Gastroesophageal sphincter (tissue), 4 donors: ENCODE results near the gene EPHB1. TPM values are rescaled to one million over a fixed set of nuclear protein-coding genes. Genes with fewer than 3 reads are reported as not detected.

Experiments used
- ATAC-seq: fragments of 150-250 bp; one replicate; pipeline ENCODE4 v1.9.1; 2016; ENCODE audit warnings: mild to moderate bottlenecking, moderate library complexity
- H3K27ac ChIP-seq, 4 donors: fragments of 200-600 bp; sonication (generic) in 3 of 4; 1 replicate in 3 of 4; 2 replicates in 1 of 4; pipeline ENCODE4 v1.5.1; 2016 to 2019
- H3K27me3 ChIP-seq: fragments of 200-600 bp; sonication (generic); one replicate; pipeline ENCODE4 v1.5.1; 2019
- H3K36me3 ChIP-seq, 2 donors: fragments of 200-600 bp; sonication (generic); one replicate each; pipeline ENCODE4 v1.5.1; 2019; ENCODE audit warnings: control low read depth in 1 of 2
- H3K4me1 ChIP-seq, 3 donors: fragments of 200-600 bp; sonication (generic); 1 replicate in 2 of 3; 2 replicates in 1 of 3; pipeline ENCODE4 v1.5.1; 2016 to 2019; ENCODE audit warnings: control low read depth in 2 of 3
- H3K4me3 ChIP-seq, 2 donors: fragments of 200-600 bp; sonication (generic); one replicate each; pipeline ENCODE4 v1.5.1; 2019; ENCODE audit warnings: mild to moderate bottlenecking in 1 of 2, moderate library complexity in 1 of 2
- H3K9me3 ChIP-seq, 3 donors: fragments of 200-600 bp; sonication (generic); one replicate each; pipeline ENCODE4 v1.5.1; 2017 to 2019; ENCODE audit warnings: control low read depth in 2 of 3
- EP300 ChIP-seq: sonication (generic); formaldehyde crosslinking; IDR thresholded peaks from one replicate; pipeline ENCODE4 v1.6.1; 2017; ENCODE audit warnings: antibody characterized with exemption, mild to moderate bottlenecking
- POLR2A ChIP-seq, 2 donors: fragments of 450-650 bp; IDR thresholded peaks; one replicate each; pipeline ENCODE4 v1.6.1; 2017; ENCODE audit warnings: antibody characterized with exemption in 2 of 2, mild to moderate bottlenecking in 2 of 2, moderate library complexity in 1 of 2
- POLR2AphosphoS5 ChIP-seq: sonication (generic); formaldehyde crosslinking; IDR thresholded peaks from one replicate; pipeline ENCODE4 v1.6.1; 2017; ENCODE audit warnings: antibody characterized with exemption
- WGBS, 2 donors: methylation state at CpG; one replicate each; pipeline ENCODE4 v1.1.5; 2018; ENCODE audit warnings: low coverage in 1 of 2; 5-methylcytosine and 5-hydroxymethylcytosine counted together
- total RNA-seq, 4 donors: library from RNA; depleted of rRNA; stranded (reverse); fragments of >200 nt; gene quantifications; one replicate each; pipeline ENCODE4 v1.1.0, GENCODE V29; 2016
- TF ChIP-seq, protein P1 (sequence below), 4 experiments: fragments of 200-600 bp in 2 of 4; fragments of 450-650 bp in 2 of 4; sonication (generic) in 1 of 4; IDR thresholded peaks; one replicate each; pipeline ENCODE4 v1.5.1; 2017 to 2019; ENCODE audit warnings: antibody characterized with exemption in 4 of 4, mild to moderate bottlenecking in 2 of 4, moderate library complexity in 2 of 4

Gene EPHB1
- total RNA-seq, 4 donors from 2014 or later, result 0.81 to 5.7 (median 2.5) TPM; not detected in 1

DNA sequence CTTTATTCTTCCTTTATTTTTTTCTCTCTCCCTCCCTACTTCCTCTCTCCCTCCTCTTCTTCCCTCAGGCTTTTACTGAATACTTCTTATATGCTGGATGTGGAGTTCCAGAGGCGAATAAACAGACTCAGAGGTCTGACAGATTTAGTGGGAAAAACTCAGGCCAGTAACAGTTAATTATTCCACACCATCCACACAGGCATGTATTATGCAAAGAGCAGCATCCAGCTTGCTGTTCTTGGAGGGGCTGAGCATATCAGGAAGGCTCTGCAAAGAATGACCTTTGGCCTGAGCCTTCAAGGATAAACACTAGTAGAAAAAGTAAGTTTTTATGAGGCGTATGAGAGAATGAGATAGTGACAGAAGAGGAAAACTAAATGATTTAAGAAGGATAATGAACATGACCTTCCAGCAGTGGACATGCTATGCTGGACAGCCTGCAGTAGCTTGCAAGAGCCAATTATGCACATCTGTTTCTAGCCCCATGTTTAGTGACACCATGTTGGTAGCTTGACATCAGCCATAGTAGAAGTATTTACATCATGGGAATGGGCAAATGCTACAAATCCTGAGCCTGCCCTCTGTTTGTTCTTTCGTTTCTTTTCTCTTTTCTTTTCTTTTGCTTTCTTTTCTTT is 387.4 kb downstream of the EPHB1 start:
- Histone ChIP-seq H3K27ac (no peak overlapping the region), H3K36me3 (peaks cover 0 to 8% of the 10 kb centered on the region in 2 donors), H3K4me1 (no peaks in the 10 kb centered on the region), H3K9me3 (no peaks in the 10 kb centered on the region), H3K4me3 (no peak overlapping the region), H3K27me3 (no peaks in the 10 kb centered on the region)
- WGBS, 2 donors, result 50 to 63% methylated on average over 2 to 3 of the region's 3 CpGs
- no peak for ATAC-seq
- no peak for TF ChIP-seq EP300
- no peak for TF ChIP-seq POLR2AphosphoS5
- TF ChIP-seq POLR2A (IDR thresholded peaks at IDR 0.05), result no peak
- TF ChIP-seq, protein P1, sequence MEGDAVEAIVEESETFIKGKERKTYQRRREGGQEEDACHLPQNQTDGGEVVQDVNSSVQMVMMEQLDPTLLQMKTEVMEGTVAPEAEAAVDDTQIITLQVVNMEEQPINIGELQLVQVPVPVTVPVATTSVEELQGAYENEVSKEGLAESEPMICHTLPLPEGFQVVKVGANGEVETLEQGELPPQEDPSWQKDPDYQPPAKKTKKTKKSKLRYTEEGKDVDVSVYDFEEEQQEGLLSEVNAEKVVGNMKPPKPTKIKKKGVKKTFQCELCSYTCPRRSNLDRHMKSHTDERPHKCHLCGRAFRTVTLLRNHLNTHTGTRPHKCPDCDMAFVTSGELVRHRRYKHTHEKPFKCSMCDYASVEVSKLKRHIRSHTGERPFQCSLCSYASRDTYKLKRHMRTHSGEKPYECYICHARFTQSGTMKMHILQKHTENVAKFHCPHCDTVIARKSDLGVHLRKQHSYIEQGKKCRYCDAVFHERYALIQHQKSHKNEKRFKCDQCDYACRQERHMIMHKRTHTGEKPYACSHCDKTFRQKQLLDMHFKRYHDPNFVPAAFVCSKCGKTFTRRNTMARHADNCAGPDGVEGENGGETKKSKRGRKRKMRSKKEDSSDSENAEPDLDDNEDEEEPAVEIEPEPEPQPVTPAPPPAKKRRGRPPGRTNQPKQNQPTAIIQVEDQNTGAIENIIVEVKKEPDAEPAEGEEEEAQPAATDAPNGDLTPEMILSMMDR (IDR thresholded peaks at IDR 0.05), result no peak

- WGBS, 2 donors, result 20 to 49% methylated on average over 2 of the region's 2 CpGs
- Histone ChIP-seq H3K27ac (no peak overlapping the region), H3K4me1 (no peaks in the 10 kb centered on the region), H3K4me3 (no peak overlapping the region), H3K27me3 (no peaks in the 10 kb centered on the region), H3K9me3 (no peaks in the 10 kb centered on the region), H3K36me3 (peaks cover 0 to 14% of the 10 kb centered on the region in 2 donors)
- TF ChIP-seq, protein P1 (IDR thresholded peaks at IDR 0.05), result no peak
- ATAC-seq, result no peak
Observed at GRCh38 chr3:135190658-135191057, 395.6 kb downstream of the EPHB1 start.

GRCh38 chr3:135191708-135192107 is 396.6 kb downstream of the EPHB1 start:
- no peaks in the 10 kb centered on the region for H3K9me3 ChIP-seq
- H3K27me3 ChIP-seq, result no peaks in the 10 kb centered on the region
- WGBS, 2 donors, result 43 to 56% methylated on average over 3 of the region's 4 CpGs

GRCh38 chr3:135192929-135193328 is 397.9 kb downstream of the EPHB1 start:
- no peak overlapping the region for H3K27ac ChIP-seq
- 67 to 73% methylated on average over 3 of the region's 3 CpGs for WGBS, 2 donors
- no peak overlapping the region for H3K4me3 ChIP-seq
- H3K27me3 ChIP-seq, result no peaks in the 10 kb centered on the region
- TF ChIP-seq POLR2A (IDR thresholded peaks at IDR 0.05) (no peak), POLR2AphosphoS5 (no peak), EP300 (no peak)
- TF ChIP-seq, protein P1 (IDR thresholded peaks at IDR 0.05), result no peak
- peaks cover 0 to 14% of the 10 kb centered on the region in 2 donors for H3K36me3 ChIP-seq
- H3K9me3 ChIP-seq, result no peaks in the 10 kb centered on the region
- no peaks in the 10 kb centered on the region for H3K4me1 ChIP-seq
- no peak for ATAC-seq

More at GRCh38 chr3:135191708-135192107, 396.6 kb downstream of the EPHB1 start:
- no peak for ATAC-seq
- no peaks in the 10 kb centered on the region for H3K4me1 ChIP-seq
- H3K36me3 ChIP-seq, result peaks cover 0 to 14% of the 10 kb centered on the region in 2 donors
- H3K4me3 ChIP-seq, result no peak overlapping the region
- TF ChIP-seq EP300, result no peak
- TF ChIP-seq POLR2AphosphoS5, result no peak
- TF ChIP-seq POLR2A (IDR thresholded peaks at IDR 0.05), result no peak
- TF ChIP-seq, protein P1 (IDR thresholded peaks at IDR 0.05), result no peak
- no peak overlapping the region for H3K27ac ChIP-seq

- H3K27me3 ChIP-seq, result no peaks in the 10 kb centered on the region
- 64 to 77% methylated on average over 3 of the region's 3 CpGs for WGBS, 2 donors
- no peaks in the 10 kb centered on the region for H3K9me3 ChIP-seq
- no peaks in the 10 kb centered on the region for H3K4me1 ChIP-seq
- no peak for TF ChIP-seq EP300
- TF ChIP-seq, protein P1 (IDR thresholded peaks at IDR 0.05), result no peak
- TF ChIP-seq POLR2AphosphoS5, result no peak
- no peak for TF ChIP-seq POLR2A (IDR thresholded peaks at IDR 0.05)
- peaks cover 0 to 18% of the 10 kb centered on the region in 2 donors for H3K36me3 ChIP-seq
- no peak for ATAC-seq
- no peak overlapping the region for H3K4me3 ChIP-seq
- no peak overlapping the region for H3K27ac ChIP-seq
Observed at GRCh38 chr3:135197246-135197645, 402.2 kb downstream of the EPHB1 start.
